LNCaP clone FGC (cell line): ENCODE results near the gene SCNN1B.

Experiments used
- DNase-seq: peaks from one replicate; pipeline ENCODE4 v3.0.0-alpha.2; 2011; ENCODE audit warnings: low read depth
- H3K4me3 ChIP-seq: 2 replicates; pipeline ENCODE4 v1.5.1; 2011; ENCODE audit warnings: mild to moderate bottlenecking, low read depth, low read length, control low read depth
- TF ChIP-seq, protein P1 (sequence below): IDR thresholded peaks from 2 replicates; pipeline ENCODE4 v1.5.1; 2012; ENCODE audit warnings: mild to moderate bottlenecking; ENCODE audit not compliant: control insufficient read depth, insufficient read depth; ENCODE audit errors: extremely low read depth

SCNN1B gene

DNA sequence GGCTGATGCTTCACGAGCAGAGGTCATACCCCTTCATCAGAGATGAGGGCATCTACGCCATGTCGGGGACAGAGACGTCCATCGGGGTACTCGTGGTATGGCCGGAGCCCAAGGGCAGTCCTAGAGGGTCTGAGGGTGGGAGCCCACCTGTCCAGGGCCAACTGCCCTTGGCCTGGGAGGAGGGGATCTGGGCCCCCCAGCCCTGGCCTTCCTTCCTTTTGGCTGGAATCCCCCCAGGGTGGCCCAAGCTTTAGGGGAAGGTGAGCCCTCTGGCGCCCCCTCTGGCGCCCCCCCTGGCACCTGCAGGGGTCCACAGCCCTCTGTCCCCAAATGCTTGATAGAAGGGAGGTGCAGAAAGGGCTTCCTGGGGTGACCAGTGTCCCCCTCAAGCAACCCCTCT, 69.3 kb downstream of the SCNN1B start:
- no peak overlapping the region for H3K4me3 ChIP-seq
- no peak for DNase-seq
- TF ChIP-seq, protein P1, sequence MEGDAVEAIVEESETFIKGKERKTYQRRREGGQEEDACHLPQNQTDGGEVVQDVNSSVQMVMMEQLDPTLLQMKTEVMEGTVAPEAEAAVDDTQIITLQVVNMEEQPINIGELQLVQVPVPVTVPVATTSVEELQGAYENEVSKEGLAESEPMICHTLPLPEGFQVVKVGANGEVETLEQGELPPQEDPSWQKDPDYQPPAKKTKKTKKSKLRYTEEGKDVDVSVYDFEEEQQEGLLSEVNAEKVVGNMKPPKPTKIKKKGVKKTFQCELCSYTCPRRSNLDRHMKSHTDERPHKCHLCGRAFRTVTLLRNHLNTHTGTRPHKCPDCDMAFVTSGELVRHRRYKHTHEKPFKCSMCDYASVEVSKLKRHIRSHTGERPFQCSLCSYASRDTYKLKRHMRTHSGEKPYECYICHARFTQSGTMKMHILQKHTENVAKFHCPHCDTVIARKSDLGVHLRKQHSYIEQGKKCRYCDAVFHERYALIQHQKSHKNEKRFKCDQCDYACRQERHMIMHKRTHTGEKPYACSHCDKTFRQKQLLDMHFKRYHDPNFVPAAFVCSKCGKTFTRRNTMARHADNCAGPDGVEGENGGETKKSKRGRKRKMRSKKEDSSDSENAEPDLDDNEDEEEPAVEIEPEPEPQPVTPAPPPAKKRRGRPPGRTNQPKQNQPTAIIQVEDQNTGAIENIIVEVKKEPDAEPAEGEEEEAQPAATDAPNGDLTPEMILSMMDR = no peak

DNA sequence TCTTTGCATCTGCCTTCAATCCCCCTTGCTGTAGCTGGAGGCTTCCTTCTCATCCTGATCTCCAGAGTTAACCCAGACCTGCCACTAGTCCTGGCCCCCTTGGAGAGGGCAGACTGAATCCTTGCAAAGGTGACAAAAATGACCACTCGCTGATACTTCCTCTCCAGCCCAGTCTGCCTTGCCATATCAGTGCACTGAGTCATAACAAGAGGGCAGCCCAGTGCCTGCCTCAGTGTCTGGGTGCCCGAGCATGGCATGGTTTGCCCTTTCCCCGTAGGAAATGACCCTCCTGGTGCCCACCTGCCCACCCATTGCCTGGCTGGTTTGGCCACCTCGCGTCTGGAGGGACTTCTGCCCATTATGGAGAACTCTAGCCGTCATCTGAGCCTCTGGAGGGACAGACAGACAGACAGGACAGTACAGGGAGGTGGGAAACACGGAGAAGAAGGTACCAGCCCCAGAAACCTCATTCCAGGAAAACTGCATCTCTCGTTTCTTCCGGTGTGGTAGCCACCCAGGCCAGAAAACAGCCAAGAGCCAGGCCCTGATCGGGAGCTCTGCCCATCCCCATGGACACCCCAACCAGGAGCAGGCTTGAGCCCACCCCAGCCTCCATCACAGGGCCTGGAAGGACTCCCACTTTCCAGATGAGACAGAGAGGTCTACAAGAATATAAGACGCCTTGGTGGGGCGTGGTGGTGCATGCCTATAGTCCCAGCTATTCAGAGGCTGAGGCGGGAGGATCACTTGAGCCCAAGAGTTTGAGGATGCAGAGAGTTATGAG, 71.5 kb downstream of the SCNN1B start:
- no peak for DNase-seq
- no peak overlapping the region for H3K4me3 ChIP-seq
- TF ChIP-seq, protein P1 = no peak

DNA sequence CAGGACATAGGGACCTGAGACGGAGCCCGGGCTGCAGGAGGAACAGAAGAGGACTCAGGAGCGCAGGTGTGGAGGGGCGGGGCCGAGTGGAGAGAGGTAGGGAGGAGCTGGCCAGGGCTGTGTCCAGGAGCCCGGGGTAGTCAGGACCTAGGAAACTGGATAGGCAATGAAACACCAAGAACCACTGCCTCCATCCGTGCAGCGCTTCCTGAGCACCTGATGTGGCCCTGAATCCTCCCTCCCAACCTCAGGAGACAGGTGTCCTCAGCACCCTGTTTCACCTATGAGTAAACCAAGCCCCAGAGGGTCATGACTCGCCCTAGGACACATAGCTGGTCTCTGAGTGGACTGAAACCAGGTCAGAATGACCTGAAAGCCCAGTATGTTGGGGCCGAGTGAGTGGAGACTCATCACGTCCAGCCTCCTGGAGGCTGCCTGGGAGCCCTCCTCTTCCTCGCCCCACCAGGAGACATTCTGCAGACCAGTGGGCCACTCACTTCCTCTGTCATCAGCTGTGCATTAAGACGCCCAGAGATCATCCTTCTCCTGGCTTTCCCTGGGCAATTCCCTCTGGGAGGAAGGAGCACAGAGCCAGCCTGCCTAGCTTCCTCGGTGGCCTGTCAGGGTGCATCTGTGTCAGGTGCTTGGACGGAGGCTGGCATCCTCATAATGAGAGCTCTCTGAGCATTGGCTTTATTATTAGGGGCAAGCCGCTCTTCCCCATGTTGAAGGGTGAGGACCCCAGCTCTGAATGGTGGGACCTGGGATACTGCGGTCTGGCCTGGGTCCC, 72.8 kb downstream of the SCNN1B start:
- TF ChIP-seq, protein P1 = no peak
- DNase-seq = no peak
- H3K4me3 ChIP-seq = no peak overlapping the region

DNA sequence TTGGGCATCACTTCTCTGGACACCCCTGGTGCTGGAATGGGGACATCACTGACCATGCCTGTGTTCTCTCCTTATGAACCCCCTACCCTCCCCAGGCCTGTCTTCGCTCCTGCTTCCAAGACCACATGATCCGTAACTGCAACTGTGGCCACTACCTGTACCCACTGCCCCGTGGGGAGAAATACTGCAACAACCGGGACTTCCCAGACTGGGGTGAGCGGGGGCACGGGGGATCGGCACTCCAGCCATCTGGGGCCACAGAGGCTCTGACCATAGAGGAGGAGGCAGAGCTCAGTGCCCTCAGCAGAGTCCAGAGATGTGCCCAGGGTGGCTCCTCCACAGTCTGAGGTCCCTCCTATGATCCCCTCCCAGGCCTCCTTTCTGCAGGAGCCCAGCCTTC, 73.5 kb downstream of the SCNN1B start:
- TF ChIP-seq, protein P1 = no peak
- no peak for DNase-seq
- no peak overlapping the region for H3K4me3 ChIP-seq

DNA sequence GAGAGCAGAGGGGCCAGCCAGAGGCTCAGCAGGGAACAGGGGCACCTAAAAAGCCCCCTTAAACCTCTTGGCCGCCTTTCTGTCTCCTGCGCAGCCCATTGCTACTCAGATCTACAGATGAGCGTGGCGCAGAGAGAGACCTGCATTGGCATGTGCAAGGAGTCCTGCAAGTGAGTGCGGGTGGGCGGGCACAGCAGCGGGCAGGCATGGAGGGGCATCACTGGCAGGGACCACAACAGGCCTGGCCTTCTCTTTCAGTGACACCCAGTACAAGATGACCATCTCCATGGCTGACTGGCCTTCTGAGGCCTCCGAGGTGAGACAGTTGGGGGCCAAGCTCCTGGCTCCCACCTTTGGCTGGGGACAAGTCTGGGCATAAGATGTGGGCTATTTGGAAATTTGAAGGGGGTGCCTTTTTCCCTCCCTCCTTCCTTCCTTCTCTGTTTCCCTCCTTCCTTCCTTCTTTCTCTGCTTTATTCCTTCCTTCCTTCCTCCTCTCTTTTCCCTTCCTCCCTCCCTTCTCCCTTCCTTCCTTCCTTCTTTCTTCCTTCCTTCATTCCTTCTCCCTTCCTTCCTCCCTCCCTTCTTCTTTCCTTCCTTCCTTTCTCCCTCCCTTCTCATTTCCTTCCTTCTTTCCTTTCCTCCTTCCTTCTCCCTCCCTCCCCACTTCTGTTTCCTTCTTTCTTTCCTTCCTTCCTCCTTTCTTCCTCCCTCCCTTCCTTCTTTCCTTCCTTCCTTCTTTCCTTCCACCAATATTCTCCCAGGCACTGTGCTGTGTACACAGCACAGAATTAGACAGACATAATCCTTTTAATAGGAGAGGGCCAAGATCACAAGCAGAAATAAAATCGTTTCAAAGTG, 75.2 kb downstream of the SCNN1B start:
- no peak overlapping the region for H3K4me3 ChIP-seq
- DNase-seq = no peak
- TF ChIP-seq, protein P1 = no peak

DNA sequence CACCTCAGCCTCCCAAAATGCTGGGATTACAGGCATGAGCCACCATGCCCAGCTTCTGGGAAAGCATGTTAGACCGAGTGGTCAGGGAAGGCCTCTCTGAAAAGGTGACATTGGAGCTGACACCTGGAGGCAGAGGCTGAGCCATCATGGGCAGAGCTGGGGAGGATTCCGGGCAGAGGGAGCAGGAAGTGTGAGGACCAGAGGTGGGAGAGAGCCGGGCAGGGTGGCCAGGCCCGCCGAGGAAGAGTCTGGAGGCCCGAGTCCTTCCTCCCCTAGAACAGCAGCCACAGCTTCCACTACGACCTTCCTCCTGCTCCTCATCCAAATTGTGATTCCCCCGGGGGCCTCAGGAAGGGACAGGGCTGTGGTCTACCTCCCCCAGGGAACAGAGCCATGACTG, 76.2 kb downstream of the SCNN1B start:
- TF ChIP-seq, protein P1 = no peak
- no peak overlapping the region for H3K4me3 ChIP-seq
- no peak for DNase-seq
